Activated CD4-positive, alpha-beta T cell treated with anti-CD3 and anti-CD28 coated beads, Interleukin-2, amount 50 U/mL, for 4 hours (primary cell): ENCODE results near the gene COLEC12.
"Not testable (repeated sequence)": the region's sequence is repeated elsewhere in the genome, so short reads cannot be mapped to it uniquely, and the experiment has no call there.

Experiments
- DNase-seq, 2 experiments: peaks; one replicate each; pipeline ENCODE4 v3.0.0-alpha.2; 2020

COLEC12 gene

GRCh38 chr18:407191-407590 lies 93.3 kb downstream of the COLEC12 start:
- DNase-seq = no peak

GRCh38 chr18:406677-407076 lies 93.8 kb downstream of the COLEC12 start:
- no peak for DNase-seq

GRCh38 chr18:405006-405405 lies 95.5 kb downstream of the COLEC12 start:
- not testable (repeated sequence) for DNase-seq

GRCh38 chr18:404061-404636 lies 96.4 kb downstream of the COLEC12 start:
- DNase-seq = no peak

- DNase-seq = no peak
Measured at GRCh38 chr18:402129-402528, 98.4 kb downstream of the COLEC12 start.

GRCh38 chr18:400456-400855 lies 100.0 kb downstream of the COLEC12 start:
- no peak for DNase-seq

GRCh38 chr18:399631-400135 lies 100.8 kb downstream of the COLEC12 start:
- DNase-seq = no peak

- no peak for DNase-seq
Measured at GRCh38 chr18:398935-399630, 101.4 kb downstream of the COLEC12 start.

GRCh38 chr18:396556-396955 lies 103.9 kb downstream of the COLEC12 start:
- no peak for DNase-seq

- no peak for DNase-seq
Measured at GRCh38 chr18:396251-396555, 104.3 kb downstream of the COLEC12 start.

- DNase-seq = no peak
Measured at GRCh38 chr18:395456-396250, 104.8 kb downstream of the COLEC12 start.

GRCh38 chr18:394987-395362 lies 105.5 kb downstream of the COLEC12 start:
- DNase-seq = no peak

GRCh38 chr18:394262-394986 lies 106.1 kb downstream of the COLEC12 start:
- DNase-seq = no peak

GRCh38 chr18:393574-393957 lies 106.9 kb downstream of the COLEC12 start:
- no peak for DNase-seq

GRCh38 chr18:392928-393573 lies 107.5 kb downstream of the COLEC12 start:
- DNase-seq = no peak

GRCh38 chr18:390741-391478 lies 109.6 kb downstream of the COLEC12 start:
- DNase-seq = no peak

GRCh38 chr18:389658-390357 lies 110.7 kb downstream of the COLEC12 start:
- DNase-seq = no peak

GRCh38 chr18:388200-388599 lies 112.3 kb downstream of the COLEC12 start:
- no peak for DNase-seq

- no peak for DNase-seq
Measured at GRCh38 chr18:386994-387393, 113.5 kb downstream of the COLEC12 start.

- DNase-seq = no peak
Measured at GRCh38 chr18:384897-385296, 115.6 kb downstream of the COLEC12 start.

- DNase-seq = no peak
Measured at GRCh38 chr18:383135-383534, 117.4 kb downstream of the COLEC12 start.
